HL-60 (cell line): ENCODE data around the gene PALB2.

Experiments
- CTCF ChIP-seq: IDR thresholded peaks from one replicate; pipeline ENCODE4 v1.5.1; 2011; ENCODE audit warnings: low read length, control low read depth, inconsistent platforms; ENCODE audit not compliant: insufficient read depth
- POLR2AphosphoS5 ChIP-seq: IDR thresholded peaks from 2 replicates; pipeline ENCODE4 v1.6.1; 2012; ENCODE audit warnings: low read depth

GRCh38 chr16:23668873-23669272, 27.8 kb upstream of the PALB2 start:
- TF ChIP-seq CTCF (no peak), POLR2AphosphoS5 (no peak)
